ENCODE measurements around the gene SFN.
"Not testable (repeated sequence)": the region's sequence is repeated elsewhere in the genome, so short reads cannot be mapped to it uniquely, and the experiment has no call there.

SFN gene

DNA sequence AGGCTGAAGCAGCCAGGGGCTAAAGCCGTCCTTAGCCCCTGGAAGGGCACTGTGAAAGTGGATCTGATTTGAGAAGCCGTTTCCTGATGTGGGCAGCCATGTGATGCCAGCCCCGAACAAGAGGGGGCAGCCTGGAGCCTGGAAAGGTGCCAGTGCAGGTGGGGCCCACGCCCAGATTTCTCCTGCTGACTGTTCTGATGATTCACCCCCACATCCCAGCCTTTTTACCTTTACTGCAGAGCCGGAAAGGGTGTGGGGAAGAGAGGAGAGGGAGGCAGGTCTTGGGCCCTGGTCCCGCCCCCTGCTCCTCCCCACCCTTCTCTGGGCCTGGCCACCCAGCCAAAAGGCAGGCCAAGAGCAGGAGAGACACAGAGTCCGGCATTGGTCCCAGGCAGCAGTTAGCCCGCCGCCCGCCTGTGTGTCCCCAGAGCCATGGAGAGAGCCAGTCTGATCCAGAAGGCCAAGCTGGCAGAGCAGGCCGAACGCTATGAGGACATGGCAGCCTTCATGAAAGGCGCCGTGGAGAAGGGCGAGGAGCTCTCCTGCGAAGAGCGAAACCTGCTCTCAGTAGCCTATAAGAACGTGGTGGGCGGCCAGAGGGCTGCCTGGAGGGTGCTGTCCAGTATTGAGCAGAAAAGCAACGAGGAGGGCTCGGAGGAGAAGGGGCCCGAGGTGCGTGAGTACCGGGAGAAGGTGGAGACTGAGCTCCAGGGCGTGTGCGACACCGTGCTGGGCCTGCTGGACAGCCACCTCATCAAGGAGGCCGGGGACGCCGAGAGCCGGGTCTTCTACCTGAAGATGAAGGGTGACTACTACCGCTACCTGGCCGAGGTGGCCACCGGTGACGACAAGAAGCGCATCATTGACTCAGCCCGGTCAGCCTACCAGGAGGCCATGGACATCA lies at the start of gene SFN:
TSS of gene SFN (plus strand) at position 369 of the 904 bp plus-strand sequence. CDS start at position 433, 64 bp downstream.
- no peak for DNase-seq

- no peak for DNase-seq
These were observed 48.6 kb upstream of the SFN start for GRCh38 chr1:26814377-26814776.

- DNase-seq = no peak
These were observed 48.1 kb upstream of the SFN start for GRCh38 chr1:26814893-26815292.

DNA sequence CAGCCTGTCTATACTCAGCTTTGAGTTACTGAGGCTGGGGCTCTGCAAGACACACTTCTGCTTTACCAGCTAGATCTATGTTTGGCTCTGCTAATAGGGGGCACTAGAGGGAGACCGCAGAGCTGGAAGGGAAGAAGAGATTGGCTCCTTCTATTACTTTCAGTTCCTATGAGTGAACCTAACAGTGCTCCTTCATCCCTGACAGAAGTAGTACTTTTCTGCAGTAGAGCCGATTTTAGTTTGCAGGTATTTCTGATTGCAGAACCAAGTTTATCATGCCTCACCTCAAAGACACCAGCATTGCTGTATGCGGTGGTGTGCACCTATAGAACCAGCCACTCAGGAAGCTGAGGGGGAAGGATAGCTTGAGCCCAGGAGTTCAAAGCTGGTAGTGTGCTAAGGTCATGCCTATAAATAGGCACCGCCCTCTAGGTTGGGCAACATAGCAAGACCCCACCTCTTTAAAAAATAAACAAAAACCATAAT lies 42.1 kb upstream of the SFN start:
- DNase-seq = peak; percentile 72

- DNase-seq = no peak
These were observed 40.1 kb upstream of the SFN start for GRCh38 chr1:26822737-26823395.

GRCh38 chr1:26824731-26825130 lies 38.2 kb upstream of the SFN start:
- DNase-seq = no peak

DNA sequence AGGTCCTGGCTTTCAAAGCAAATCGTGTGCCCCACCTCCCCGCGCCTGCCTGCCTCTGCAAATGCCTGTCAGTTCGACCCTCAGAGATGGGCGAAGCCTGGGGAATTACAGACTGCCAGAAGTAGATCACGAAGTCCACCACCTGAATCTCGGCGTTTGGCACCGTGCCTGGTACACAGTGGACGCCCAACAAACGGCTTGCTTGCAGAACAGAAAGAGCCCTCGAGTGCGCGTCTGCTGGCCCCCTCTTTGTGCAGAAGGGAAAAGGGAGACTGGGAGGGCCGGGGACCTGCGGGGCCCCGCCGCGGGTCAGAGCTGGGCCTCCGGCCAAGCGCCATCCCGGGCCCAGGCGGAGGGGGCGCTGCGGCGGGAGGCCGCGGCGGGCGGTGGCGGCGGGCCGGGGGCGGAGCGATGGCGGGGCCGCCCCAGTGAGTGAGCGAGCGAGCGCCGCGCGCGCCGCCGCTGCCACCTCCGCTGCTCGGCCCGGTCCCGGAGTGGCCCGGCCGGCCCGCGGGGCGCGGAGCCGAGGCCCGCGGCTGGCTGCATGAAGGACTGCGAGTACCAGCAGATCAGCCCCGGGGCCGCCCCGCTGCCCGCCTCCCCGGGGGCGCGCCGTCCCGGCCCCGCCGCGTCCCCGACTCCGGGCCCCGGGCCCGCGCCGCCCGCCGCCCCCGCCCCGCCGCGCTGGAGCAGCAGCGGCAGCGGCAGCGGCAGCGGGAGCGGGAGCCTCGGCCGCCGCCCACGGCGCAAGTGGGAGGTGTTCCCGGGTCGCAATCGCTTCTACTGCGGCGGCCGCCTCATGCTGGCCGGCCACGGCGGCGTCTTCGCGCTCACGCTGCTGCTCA lies 36.5 kb upstream of the SFN start, which contains the start of gene ZDHHC18:
TSS of gene ZDHHC18 (plus strand) at position 428 of the 845 bp plus-strand sequence. CDS start at position 545, 117 bp downstream.
- DNase-seq = peak; percentile 63

DNA sequence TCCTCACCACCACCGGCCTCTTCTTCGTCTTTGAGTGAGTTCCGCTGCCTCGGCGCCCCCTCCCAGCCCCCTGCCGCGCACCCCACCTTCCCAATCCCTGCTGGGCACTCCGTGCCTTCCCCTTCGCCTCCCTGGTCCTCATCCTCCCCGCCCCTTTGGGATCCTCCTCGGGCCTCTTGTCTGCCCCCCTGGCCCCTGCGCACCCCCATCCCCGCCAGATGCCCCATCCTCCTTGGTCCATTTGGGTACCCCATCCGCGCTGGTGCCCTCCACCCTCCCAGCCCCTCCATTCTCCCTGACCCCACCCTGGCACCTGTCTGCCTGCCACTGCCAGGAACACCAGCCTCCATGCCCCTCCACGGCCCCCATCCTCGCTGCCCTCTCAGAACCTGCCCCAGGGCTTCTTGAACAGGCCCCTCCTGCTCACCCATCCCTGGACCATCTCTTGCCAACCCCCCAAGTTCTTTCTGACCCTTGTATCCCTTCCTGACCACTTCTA lies 35.8 kb upstream of the SFN start:
- DNase-seq = no peak

- no peak for DNase-seq
These were observed 35.3 kb upstream of the SFN start for GRCh38 chr1:26827663-26828062.

DNA sequence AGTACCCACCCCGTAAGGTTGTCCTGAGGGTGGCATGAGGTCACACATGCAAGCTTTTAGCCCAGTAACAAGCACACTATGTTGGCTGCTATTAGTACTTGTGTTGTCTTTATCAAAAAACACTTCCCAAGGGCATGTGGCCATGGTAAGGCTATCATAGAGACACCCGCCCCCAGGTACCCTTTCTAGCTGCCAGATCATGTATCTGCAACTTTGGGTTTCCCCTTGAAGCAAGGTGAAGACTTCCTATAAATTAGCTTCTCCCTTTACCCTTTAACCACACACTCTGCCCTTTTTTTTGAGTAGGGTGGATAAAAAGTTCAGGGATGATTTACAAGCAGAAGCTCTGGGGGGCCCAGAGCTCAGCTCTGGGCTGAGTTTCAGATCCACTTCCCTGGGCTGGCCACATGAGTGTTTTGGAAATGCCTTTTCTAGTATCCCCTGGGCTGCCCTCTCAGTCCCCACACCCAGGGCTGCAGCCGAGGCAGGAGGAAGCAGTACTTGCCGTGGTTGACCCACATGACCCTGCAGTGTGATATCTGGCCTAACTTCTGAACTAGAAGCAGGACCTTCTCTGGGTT lies 34.4 kb upstream of the SFN start:
- peak; percentile 51 for DNase-seq

DNA sequence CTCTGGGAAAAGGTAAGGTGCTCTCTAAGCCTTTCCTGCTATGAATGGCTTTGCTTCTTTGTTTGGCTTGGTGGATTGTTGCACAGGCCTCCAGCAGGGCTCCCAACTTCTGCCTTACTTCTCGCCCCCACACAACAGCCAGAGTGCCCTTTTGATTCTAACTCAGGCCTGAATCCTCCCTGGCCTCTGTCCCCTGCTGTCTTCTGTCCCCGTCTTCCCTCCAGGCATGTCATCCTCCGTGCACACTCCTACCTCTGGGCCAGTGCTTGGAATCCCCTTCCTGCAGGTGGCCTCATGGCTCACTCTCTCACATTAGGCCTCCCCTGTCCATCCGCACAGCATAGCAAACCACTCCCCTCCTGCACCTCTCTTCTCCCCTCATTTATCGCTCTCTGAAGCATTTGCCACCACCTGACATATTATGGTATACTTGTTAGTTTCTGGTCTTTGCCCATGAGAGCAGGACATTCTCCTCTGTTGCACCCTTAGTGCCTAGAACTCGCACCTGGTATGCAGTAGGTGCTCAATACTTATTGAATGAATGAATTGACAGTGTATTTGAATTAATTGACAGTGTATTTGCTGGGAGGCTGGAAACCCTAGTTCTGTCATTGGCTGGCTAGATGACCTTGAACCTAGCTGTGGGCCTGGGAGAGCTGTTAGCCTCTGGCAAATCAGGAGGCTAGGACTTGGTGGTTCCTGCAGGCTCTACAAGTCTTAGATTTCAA lies 33.6 kb upstream of the SFN start:
- no peak for DNase-seq

DNA sequence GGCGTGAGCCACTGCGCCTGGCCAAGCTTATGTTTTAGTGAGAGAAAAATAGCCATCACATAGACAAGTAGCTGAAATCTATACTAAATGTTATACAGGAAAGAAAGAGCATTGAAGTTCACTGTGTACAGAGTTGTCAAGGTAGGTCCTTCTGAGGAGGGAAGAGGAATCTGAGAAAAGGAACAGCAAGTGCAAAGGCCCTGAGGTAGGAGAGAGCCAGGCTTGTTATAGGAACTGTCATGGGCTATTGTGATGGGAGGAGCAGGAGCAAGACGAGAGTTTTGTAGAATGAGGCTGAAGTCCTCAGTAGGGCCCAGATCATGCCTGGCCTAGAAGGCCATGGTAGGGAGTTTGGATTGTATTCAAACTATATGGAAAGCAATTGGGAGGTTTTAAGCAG lies 31.9 kb upstream of the SFN start:
- DNase-seq = no peak

DNA sequence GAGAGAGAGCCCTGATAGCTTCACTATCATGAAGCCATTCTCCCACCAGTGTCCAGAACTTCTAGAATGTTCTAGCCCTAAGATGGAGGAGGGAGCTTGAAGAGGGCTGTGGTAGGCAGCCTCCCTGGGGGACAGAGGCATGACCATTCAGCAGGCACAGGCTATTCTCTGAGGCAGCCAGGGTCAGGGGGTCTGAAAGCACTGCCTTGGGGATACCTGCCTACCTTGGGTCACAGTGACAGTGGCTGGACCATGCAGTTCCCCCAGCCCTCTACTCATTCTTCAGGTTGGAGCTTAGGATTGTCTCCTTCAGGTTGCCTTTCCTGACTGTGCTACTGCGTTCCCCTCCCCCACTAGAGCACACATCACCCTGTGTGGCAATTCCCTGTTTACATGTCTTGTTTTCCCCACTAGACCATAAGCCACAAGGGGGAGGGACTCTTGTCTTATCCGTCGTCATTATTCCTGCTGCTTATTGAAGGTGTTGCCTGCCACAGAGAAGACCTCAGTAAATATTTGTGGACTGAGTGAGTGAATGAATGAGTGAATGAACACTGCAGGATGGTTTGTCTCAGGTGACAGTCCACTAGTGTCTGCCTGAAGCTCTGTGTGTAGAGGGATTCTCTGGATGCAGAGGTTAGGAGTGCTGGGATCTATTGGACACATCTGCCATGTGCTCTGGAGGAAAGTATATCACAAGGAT lies 31.3 kb upstream of the SFN start:
- peak; percentile 27 for DNase-seq

GRCh38 chr1:26832249-26832960 lies 30.5 kb upstream of the SFN start:
- no peak for DNase-seq

GRCh38 chr1:26833432-26834405 lies 29.2 kb upstream of the SFN start:
- DNase-seq = peak; percentile 96

GRCh38 chr1:26837665-26838064 lies 25.3 kb upstream of the SFN start:
- not testable (repeated sequence) for DNase-seq

DNA sequence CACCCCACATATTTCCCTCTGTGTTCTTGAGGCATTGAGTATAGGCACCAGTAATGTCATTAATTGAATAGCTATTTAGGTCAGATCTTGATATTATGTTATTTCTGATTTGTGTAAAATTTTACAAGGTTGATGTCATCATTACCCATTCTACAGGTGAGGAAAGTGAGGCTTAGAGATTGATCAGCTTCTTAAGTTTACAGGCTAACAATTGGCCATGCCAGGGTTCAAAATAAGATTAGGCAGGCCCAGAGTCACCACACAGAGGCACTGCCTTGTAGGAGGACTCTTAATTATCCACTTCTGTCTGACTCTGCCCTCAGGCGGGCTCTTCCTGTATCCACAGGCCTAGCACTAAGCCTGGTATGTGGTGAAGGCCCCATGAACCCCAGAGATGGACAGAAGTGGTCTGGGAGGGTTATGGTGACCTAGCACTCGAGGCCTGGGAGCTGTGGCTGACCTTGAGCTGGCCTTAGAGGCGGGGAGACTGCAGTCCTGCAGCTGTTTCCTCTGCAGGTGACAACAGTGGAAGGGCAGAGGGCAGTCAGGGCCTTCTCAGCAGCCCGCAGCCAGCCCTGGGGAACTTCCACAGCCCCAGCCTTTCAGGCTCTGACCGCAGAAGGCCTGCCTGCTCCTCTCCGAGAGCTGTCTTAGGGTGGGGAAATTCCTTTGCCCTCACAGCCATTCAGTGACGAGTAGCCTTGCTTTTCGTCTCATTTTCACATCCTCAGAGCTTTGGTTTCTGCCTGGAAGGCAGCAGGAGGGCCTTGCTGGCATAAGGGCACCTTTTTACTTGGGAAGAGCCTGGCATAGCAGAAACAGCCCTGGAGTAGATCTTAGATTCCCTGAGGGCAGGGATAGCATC lies 24.2 kb upstream of the SFN start:
- DNase-seq = peak; percentile 62

GRCh38 chr1:26839339-26839722 lies 23.6 kb upstream of the SFN start:
- no peak for DNase-seq
